ENCODE results near the gene NAT14. TPM values are rescaled to one million over a fixed set of nuclear protein-coding genes. Genes with fewer than 3 reads are reported as not detected.

NAT14 gene
- total and polyA plus RNA-seq, 2 donors (not counting 3 experiments of a cell fraction or from before 2014, with no cell fraction given), result 39.1 to 44.7 TPM

DNA sequence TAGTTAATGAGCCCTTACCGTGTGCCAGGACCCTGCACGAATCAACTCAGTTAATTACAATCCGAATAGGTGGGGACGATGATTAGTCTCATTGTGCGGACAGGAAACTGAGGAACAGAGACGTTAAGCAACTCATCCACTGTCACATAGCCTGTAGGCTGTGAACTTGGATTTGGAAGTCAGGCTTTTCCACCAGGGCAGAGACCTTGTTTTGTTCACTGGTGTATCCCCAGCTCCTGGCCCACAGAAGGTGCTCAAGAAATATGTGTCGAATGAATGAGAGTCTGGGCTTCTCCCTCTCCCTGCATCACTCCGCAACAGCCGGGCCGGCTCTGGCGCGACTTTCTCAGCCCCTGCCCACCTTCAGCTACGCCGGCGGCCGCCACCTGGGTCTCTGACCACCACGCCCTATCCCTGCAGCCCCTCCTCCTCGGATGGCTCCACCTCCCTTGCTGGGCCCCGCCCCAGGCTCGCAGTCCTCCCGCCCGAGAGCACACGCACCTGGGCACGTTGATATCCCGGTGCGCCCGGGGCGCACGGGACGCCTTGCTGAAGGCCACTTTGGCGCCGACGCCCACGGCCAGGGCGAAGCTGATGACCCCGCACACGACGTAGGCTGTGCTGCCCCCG, 43.2 kb upstream of the NAT14 start:
- no peak overlapping the region for H3K4me2 ChIP-seq (ENCODE audit: insufficient read depth, low read length)
- H3K36me3 ChIP-seq (ENCODE audit: control insufficient read depth in 2 of 2, extremely low read depth in 1 of 2, insufficient read depth in 2 of 2, low read length in 2 of 2), result no peaks in the 10 kb centered on the region
- no peak overlapping the region for H3K9ac ChIP-seq (replicated peaks; ENCODE audit: extremely low read depth, insufficient read depth, low read length)
- no peak overlapping the region for H3K27ac ChIP-seq (ENCODE audit: insufficient read depth, low read depth, low read length)
- no peak for FAIRE-seq
- H3K4me3 ChIP-seq (replicated peaks in 1 of 3; ENCODE audit: insufficient read depth in 1 of 3, low read depth in 1 of 3, low read length in 3 of 3), result no peak overlapping the region
- no peak overlapping the region for H2AFZ ChIP-seq (ENCODE audit: low read depth, low read length)
- H3K4me1 ChIP-seq (ENCODE audit: control insufficient read depth, extremely low read depth, insufficient read depth, low read length), result no peaks in the 10 kb centered on the region
- BruUV-seq (replicated peaks), result no TSS peak
- no peak for DNase-seq (ENCODE audit: low read depth, low spot score)
- CTCF ChIA-PET, result no interaction called here
- H3K79me2 ChIP-seq (ENCODE audit: control insufficient read depth, insufficient read depth, low read length), result no peaks in the 10 kb centered on the region
- TF ChIP-seq, protein P1, sequence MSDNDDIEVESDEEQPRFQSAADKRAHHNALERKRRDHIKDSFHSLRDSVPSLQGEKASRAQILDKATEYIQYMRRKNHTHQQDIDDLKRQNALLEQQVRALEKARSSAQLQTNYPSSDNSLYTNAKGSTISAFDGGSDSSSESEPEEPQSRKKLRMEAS (IDR thresholded peaks at IDR 0.05; ENCODE audit: insufficient read depth, insufficient read length), result no peak
- peak; percentile 91 for TF ChIP-seq EZH2 (IDR thresholded peaks at IDR 0.05; ENCODE audit: borderline replicate concordance, low read depth, low read length, severe bottlenecking)
- dilution Hi-C loops (cut with MboI; ENCODE audit: extremely low pct_ligation_motif_present, low sequenced_read_pairs) (no loop called here), intact Hi-C loops (cut with micrococcal nuclease) (no loop called here)
- no peaks in the 10 kb centered on the region for H4K20me1 ChIP-seq (replicated peaks; ENCODE audit: control insufficient read depth, extremely low read depth, insufficient read depth, low read length)
- H3K9me3 ChIP-seq (replicated peaks; ENCODE audit: control insufficient read depth, insufficient read depth, low read length), result no peaks in the 10 kb centered on the region
- no peaks in the 10 kb centered on the region for H3K9me1 ChIP-seq (replicated peaks; ENCODE audit: control insufficient read depth, extremely low read depth, insufficient read depth, low read length)
- peaks cover 39 to 42% of the 10 kb centered on the region in 2 experiments for H3K27me3 ChIP-seq (ENCODE audit: control insufficient read depth in 2 of 2, insufficient read depth in 2 of 2, low read length in 2 of 2)
- POLR2A ChIA-PET, result no interaction called here

DNA sequence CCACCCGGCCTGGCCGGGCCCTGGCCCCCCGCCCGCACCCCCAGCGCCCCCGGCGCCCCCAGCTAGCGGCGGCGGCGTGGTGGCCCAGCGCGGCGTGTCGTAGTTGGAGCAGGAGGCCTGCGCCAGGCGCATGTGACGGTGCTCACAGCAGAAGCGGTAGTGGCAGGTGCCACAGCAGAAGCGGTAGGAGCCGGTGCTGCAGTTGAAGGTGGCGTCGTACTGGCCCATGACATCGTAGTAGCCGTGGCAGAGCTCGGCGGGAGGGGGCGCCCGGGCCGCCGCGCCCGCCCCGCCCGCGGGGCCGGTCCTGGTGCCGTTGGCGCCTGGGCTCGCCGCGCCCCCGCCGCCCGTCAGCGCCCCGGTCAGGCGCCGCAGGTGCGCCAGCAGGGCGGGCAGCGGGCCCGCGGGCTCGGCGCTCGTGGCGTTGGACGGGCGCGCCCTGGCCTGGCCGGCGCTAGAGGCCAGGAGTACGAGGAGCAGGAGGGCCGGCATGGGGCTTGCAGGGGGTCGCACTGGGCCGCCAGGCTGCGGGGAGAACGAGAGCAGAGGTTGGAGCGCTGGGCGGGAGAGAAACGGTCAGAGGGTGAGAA, 42.5 kb upstream of the NAT14 start:
- dilution Hi-C loops (cut with MboI; ENCODE audit: extremely low pct_ligation_motif_present, low sequenced_read_pairs), result no loop called here
- no peak overlapping the region for H3K27ac ChIP-seq (ENCODE audit: insufficient read depth, low read depth, low read length)
- H4K20me1 ChIP-seq (replicated peaks; ENCODE audit: control insufficient read depth, extremely low read depth, insufficient read depth, low read length), result no peaks in the 10 kb centered on the region
- no peak overlapping the region for H3K4me2 ChIP-seq (ENCODE audit: insufficient read depth, low read length)
- intact Hi-C loops (cut with micrococcal nuclease), result no loop called here
- no peak for DNase-seq (ENCODE audit: low read depth, low spot score)
- H3K9ac ChIP-seq (replicated peaks; ENCODE audit: extremely low read depth, insufficient read depth, low read length), result no peak overlapping the region
- FAIRE-seq, result no peak
- TF ChIP-seq MYC (IDR thresholded peaks at IDR 0.05; ENCODE audit: low read depth, low read length), result no peak
- no peak for TF ChIP-seq POLR2AphosphoS5 (IDR thresholded peaks at IDR 0.05; ENCODE audit: insufficient read depth, low read depth, low read length)
- TF ChIP-seq FOS (IDR thresholded peaks at IDR 0.05; ENCODE audit: borderline replicate concordance, insufficient read depth, low read length), result no peak
- TF ChIP-seq, protein P1 (IDR thresholded peaks at IDR 0.05; ENCODE audit: insufficient read depth, insufficient read length), result no peak
- TF ChIP-seq POLR2A (IDR thresholded peaks at IDR 0.05; ENCODE audit: low read depth, low read length), result no peak
- TF ChIP-seq EZH2 (IDR thresholded peaks at IDR 0.05; ENCODE audit: borderline replicate concordance, low read depth, low read length, severe bottlenecking), result no peak
- no peak for TF ChIP-seq JUN (IDR thresholded peaks at IDR 0.05; ENCODE audit: borderline replicate concordance, insufficient read depth, insufficient read length, low read depth)
- TF ChIP-seq GATA2 (IDR thresholded peaks at IDR 0.05; ENCODE audit: insufficient read depth, insufficient read length, low read depth, low read length), result no peak
- no peaks in the 10 kb centered on the region for H3K79me2 ChIP-seq (ENCODE audit: control insufficient read depth, insufficient read depth, low read length)
- no peaks in the 10 kb centered on the region for H3K9me3 ChIP-seq (replicated peaks; ENCODE audit: control insufficient read depth, insufficient read depth, low read length)
- H2AFZ ChIP-seq (ENCODE audit: low read depth, low read length), result no peak overlapping the region
- CTCF ChIA-PET, result no interaction called here
- H3K4me3 ChIP-seq (replicated peaks in 1 of 3; ENCODE audit: insufficient read depth in 1 of 3, low read depth in 1 of 3, low read length in 3 of 3), result no peak overlapping the region
- H3K4me1 ChIP-seq (ENCODE audit: control insufficient read depth, extremely low read depth, insufficient read depth, low read length), result no peaks in the 10 kb centered on the region
- no peaks in the 10 kb centered on the region for H3K9me1 ChIP-seq (replicated peaks; ENCODE audit: control insufficient read depth, extremely low read depth, insufficient read depth, low read length)
- peaks cover 42 to 45% of the 10 kb centered on the region in 2 experiments for H3K27me3 ChIP-seq (ENCODE audit: control insufficient read depth in 2 of 2, insufficient read depth in 2 of 2, low read length in 2 of 2)
- POLR2A ChIA-PET, result interaction anchor here (0.6 to 1.2 kb wide), 2 partner anchors 35 to 90 kb away, joined by 3 read pairs; partner anchors contain the start of gene UBE2S
- no TSS peak for BruUV-seq (replicated peaks)
- no peaks in the 10 kb centered on the region for H3K36me3 ChIP-seq (ENCODE audit: control insufficient read depth in 2 of 2, extremely low read depth in 1 of 2, insufficient read depth in 2 of 2, low read length in 2 of 2)
